Measurements from ENCODE around the gene ARHGDIA.
A peak's percentile ranks its signal among the peaks of the same experiment; 100 is the strongest.
"Not testable (repeated sequence)": the region's sequence is repeated elsewhere in the genome, so short reads cannot be mapped to it uniquely, and the experiment has no call there.

Gene ARHGDIA

GRCh38 chr17:81870981-81871386, at the start of gene ARHGDIA:
Gene ARHGDIA, minus strand, starts transcription at chr17:81871337. Its CDS starts 1,407 bp downstream, at chr17:81869930.
- DNase-seq, result no peak

GRCh38 chr17:81918832-81919545, 47.9 kb upstream of the ARHGDIA start:
- no peak for DNase-seq

GRCh38 chr17:81918333-81918669, 47.2 kb upstream of the ARHGDIA start:
- DNase-seq, result not testable (repeated sequence)

- peak; percentile 78 to 89 for DNase-seq
Measured at GRCh38 chr17:81917565-81918332, 46.6 kb upstream of the ARHGDIA start, which contains the start of gene SIRT7. Gene SIRT7, minus strand, starts transcription at chr17:81918176. Its CDS starts 45 bp downstream, at chr17:81918131.

GRCh38 chr17:81916234-81917001, 45.3 kb upstream of the ARHGDIA start:
- DNase-seq, result no peak

- DNase-seq, result no peak
Measured at GRCh38 chr17:81915331-81915730, 44.2 kb upstream of the ARHGDIA start.

- DNase-seq, result no peak
Measured at GRCh38 chr17:81914103-81914850, 43.1 kb upstream of the ARHGDIA start.

GRCh38 chr17:81913394-81914102, 42.4 kb upstream of the ARHGDIA start:
- DNase-seq, result no peak

- no peak for DNase-seq
Measured at GRCh38 chr17:81912441-81913309, 41.5 kb upstream of the ARHGDIA start.

GRCh38 chr17:81911969-81912368, 40.8 kb upstream of the ARHGDIA start:
- DNase-seq, result no peak

- DNase-seq, result peak; percentile 88 to 95
Measured at GRCh38 chr17:81911277-81911961, 40.3 kb upstream of the ARHGDIA start, which contains the start of gene PCYT2. Gene PCYT2, minus strand, starts transcription at chr17:81911399. Its CDS starts 44 bp downstream, at chr17:81911355.

- no peak for DNase-seq
Measured at GRCh38 chr17:81910840-81911276, 39.7 kb upstream of the ARHGDIA start.

GRCh38 chr17:81909966-81910839, 39.1 kb upstream of the ARHGDIA start:
- DNase-seq, result no peak

- no peak for DNase-seq
Measured at GRCh38 chr17:81909231-81909630, 38.1 kb upstream of the ARHGDIA start.

- DNase-seq, result no peak
Measured at GRCh38 chr17:81908793-81909192, 37.7 kb upstream of the ARHGDIA start.

GRCh38 chr17:81907219-81908145, 36.3 kb upstream of the ARHGDIA start:
- no peak for DNase-seq

- DNase-seq, result no peak
Measured at GRCh38 chr17:81906476-81907218, 35.5 kb upstream of the ARHGDIA start.
